Neural cell (in vitro differentiated cells): ENCODE results near the gene TMCC1. TPM values are rescaled to one million over a fixed set of nuclear protein-coding genes. Genes with fewer than 3 reads are reported as not detected.

Source experiments
- H2AFZ ChIP-seq: fragments of 200-600, 300-800 bp; sonication (generic), shearing (Covaris generic); 2 replicates; pipeline ENCODE4 v1.6.0; 2014; ENCODE audit warnings: low read depth, mild to moderate bottlenecking, antibody characterized with exemption, low read length, moderate library complexity
- H3F3A ChIP-seq: fragments of 200-600 bp; shearing (Covaris generic); 2 replicates; pipeline ENCODE4 v1.6.1; 2016; ENCODE audit warnings: mild to moderate bottlenecking, moderate library complexity, mixed read lengths, antibody characterized with exemption, low read length; ENCODE audit not compliant: insufficient read depth, poor library complexity, severe bottlenecking
- H3K27ac ChIP-seq: fragments of 200-600, 300-800 bp; sonication (generic), shearing (Covaris generic); 2 replicates; pipeline ENCODE4 v1.5.1; 2014; ENCODE audit warnings: mild to moderate bottlenecking, low read length, moderate library complexity
- H3K27me3 ChIP-seq: fragments of 300-800, 200-600 bp; sonication (generic), shearing (Covaris generic); 2 replicates; pipeline ENCODE4 v1.6.0; 2014; ENCODE audit warnings: mild to moderate bottlenecking, low read depth, low read length, moderate library complexity; ENCODE audit not compliant: insufficient read depth
- H3K36me3 ChIP-seq: fragments of 300-800, 200-600 bp; sonication (generic), shearing (Covaris generic); 2 replicates; pipeline ENCODE4 v1.5.1; 2014; ENCODE audit warnings: mild to moderate bottlenecking, antibody characterized with exemption, low read length, moderate library complexity; ENCODE audit not compliant: insufficient read depth
- H3K4me2 ChIP-seq: fragments of 300-800, 200-600 bp; sonication (generic), shearing (Covaris generic); 2 replicates; pipeline ENCODE4 v1.6.0; 2014; ENCODE audit warnings: mild to moderate bottlenecking, low read length
- H3K4me3 ChIP-seq: fragments of 300-800, 200-600 bp; sonication (generic), shearing (Covaris generic); 2 replicates; pipeline ENCODE4 v1.5.1; 2014; ENCODE audit warnings: mild to moderate bottlenecking, low read length, moderate library complexity
- H3K79me2 ChIP-seq: fragments of 200-600 bp; shearing (Covaris generic); replicated peaks from 2 replicates; pipeline ENCODE4 v1.6.0; 2014; ENCODE audit warnings: mild to moderate bottlenecking, low read length, moderate library complexity; ENCODE audit not compliant: insufficient read depth
- H3K9ac ChIP-seq: fragments of 300-800, 200-600 bp; sonication (generic), shearing (Covaris generic); 2 replicates; pipeline ENCODE4 v1.6.1; 2016; ENCODE audit warnings: mild to moderate bottlenecking, low read length, mixed read lengths
- H3K9me2 ChIP-seq: fragments of 200-600 bp; shearing (Covaris generic); 2 replicates; pipeline ENCODE4 v1.6.1; 2016; ENCODE audit warnings: mild to moderate bottlenecking, low read length, mixed read lengths; ENCODE audit not compliant: insufficient read depth
- H3K9me3 ChIP-seq: fragments of 200-600, 300-800 bp; sonication (generic), shearing (Covaris generic); 2 replicates; pipeline ENCODE4 v1.6.1; 2016; ENCODE audit warnings: mild to moderate bottlenecking, mixed run types, low read length, moderate library complexity, mixed read lengths
- H4K20me1 ChIP-seq: fragments of 200-600 bp; shearing (Covaris generic); 2 replicates; pipeline ENCODE4 v1.6.1; 2016; ENCODE audit warnings: mild to moderate bottlenecking, mixed run types; ENCODE audit not compliant: insufficient read depth
- CTCF ChIP-seq: fragments of 450-650 bp; IDR thresholded peaks from 2 replicates; pipeline ENCODE4 v1.5.1; 2014; ENCODE audit warnings: antibody characterized with exemption, mild to moderate bottlenecking, moderate library complexity; ENCODE audit not compliant: poor library complexity, severe bottlenecking
- EZH2 ChIP-seq: fragments of 200-600, 300-800 bp; shearing (Covaris generic), sonication (generic); IDR thresholded peaks from 2 replicates; pipeline ENCODE4 v1.6.1; 2014; ENCODE audit warnings: antibody characterized with exemption, low read length, borderline replicate concordance, mild to moderate bottlenecking; ENCODE audit not compliant: insufficient read depth, poor library complexity, severe bottlenecking
- MXI1 ChIP-seq: fragments of 450-650 bp; conservative IDR thresholded peaks from 2 replicates; pipeline ENCODE4 v1.6.1; 2014; ENCODE audit warnings: antibody characterized with exemption, mild to moderate bottlenecking; ENCODE audit not compliant: poor library complexity, severe bottlenecking
- POLR2AphosphoS5 ChIP-seq: IDR thresholded peaks from 2 replicates; pipeline ENCODE4 v1.6.1; 2012
- RAD21 ChIP-seq: fragments of 450-650 bp; conservative IDR thresholded peaks from 2 replicates; pipeline ENCODE4 v1.6.1; 2014; ENCODE audit warnings: antibody characterized with exemption, mild to moderate bottlenecking, moderate library complexity
- REST ChIP-seq: IDR thresholded peaks from 2 replicates; pipeline ENCODE4 v1.6.1; 2012; ENCODE audit warnings: borderline replicate concordance
- SMC3 ChIP-seq: fragments of 450-650 bp; conservative IDR thresholded peaks from 2 replicates; pipeline ENCODE4 v1.6.1; 2014; ENCODE audit warnings: antibody characterized with exemption, mild to moderate bottlenecking, moderate library complexity; ENCODE audit not compliant: poor library complexity
- TAF1 ChIP-seq: IDR thresholded peaks from 2 replicates; pipeline ENCODE4 v1.6.1; 2012; ENCODE audit warnings: low read depth
- polyA plus RNA-seq: library from polyadenylated mRNA; depleted of rRNA; stranded (reverse); fragments of >200 nt; gene quantifications from 2 replicates; pipeline ENCODE4 v1.2.3, GENCODE V29; 2014

TMCC1 gene
- polyA plus RNA-seq, 1 donor from 2014 or later: 25.0 TPM

- Histone ChIP-seq H3K4me3 (no peak overlapping the region), H3K27me3 (no peaks in the 10 kb centered on the region), H3K27ac (no peak overlapping the region), H3K4me2 (no peak overlapping the region), H2AFZ (no peak overlapping the region), H4K20me1 (peaks cover 14% of the 10 kb centered on the region), H3F3A (no peaks in the 10 kb centered on the region), H3K36me3 (no peaks in the 10 kb centered on the region), H3K9me2 (no peaks in the 10 kb centered on the region), H3K9ac (no peak overlapping the region), H3K9me3 (no peaks in the 10 kb centered on the region), H3K79me2 (no peaks in the 10 kb centered on the region)
- TF ChIP-seq SMC3 (no peak), REST (no peak)
Observed at GRCh38 chr3:129653019-129653418, 240.5 kb downstream of the TMCC1 start.

- no peaks in the 10 kb centered on the region for H3K9me3 ChIP-seq
- H3K27ac ChIP-seq: no peak overlapping the region
- no peak overlapping the region for H3K9ac ChIP-seq
- H3K36me3 ChIP-seq: no peaks in the 10 kb centered on the region
- peaks cover 11% of the 10 kb centered on the region for H4K20me1 ChIP-seq
- no peaks in the 10 kb centered on the region for H3K9me2 ChIP-seq
- no peaks in the 10 kb centered on the region for H3F3A ChIP-seq
- H3K4me3 ChIP-seq: no peak overlapping the region
- no peaks in the 10 kb centered on the region for H3K79me2 ChIP-seq
- H3K27me3 ChIP-seq: no peaks in the 10 kb centered on the region
- TF ChIP-seq TAF1 (no peak), POLR2AphosphoS5 (no peak), CTCF (no peak)
- no peak overlapping the region for H3K4me2 ChIP-seq
- no peak overlapping the region for H2AFZ ChIP-seq
Observed at GRCh38 chr3:129651435-129652202, 241.9 kb downstream of the TMCC1 start.

- H3K4me2 ChIP-seq: no peak overlapping the region
- H3K4me3 ChIP-seq: no peak overlapping the region
- H3F3A ChIP-seq: no peaks in the 10 kb centered on the region
- no peaks in the 10 kb centered on the region for H3K9me3 ChIP-seq
- peaks cover 11% of the 10 kb centered on the region for H4K20me1 ChIP-seq
- no peaks in the 10 kb centered on the region for H3K9me2 ChIP-seq
- no peak overlapping the region for H2AFZ ChIP-seq
- H3K36me3 ChIP-seq: no peaks in the 10 kb centered on the region
- no peaks in the 10 kb centered on the region for H3K27me3 ChIP-seq
- H3K79me2 ChIP-seq: no peaks in the 10 kb centered on the region
- no peak overlapping the region for H3K9ac ChIP-seq
- TF ChIP-seq MXI1: no peak
- no peak for TF ChIP-seq POLR2AphosphoS5
- TF ChIP-seq SMC3: peak; percentile 86
- no peak for TF ChIP-seq EZH2
- TF ChIP-seq TAF1: no peak
- TF ChIP-seq RAD21: peak; percentile 80
- TF ChIP-seq CTCF: peak; percentile 77
- no peak overlapping the region for H3K27ac ChIP-seq
Observed at GRCh38 chr3:129650256-129650872, 243.1 kb downstream of the TMCC1 start.
